Stimulated activated effector memory CD8-positive, alpha-beta T cell treated with anti-CD3 and anti-CD28 coated beads, Interleukin-12 subunit alpha, Interleukin-12 subunit beta, amount 100 ng/mL, for 72 hours (primary cell): ENCODE measurements around the gene ATF7IP.
A peak's percentile ranks its signal among the peaks of the same experiment; 100 is the strongest.

Experiments used
- ATAC-seq: fragments of 150-1000 bp; cut with Tn5 transposase; 2 replicates; pipeline ENCODE4 v1.10.0; 2021
- DNase-seq, 2 donors: peaks; one replicate each; pipeline ENCODE4 v3.0.0; 2021 to 2022; ENCODE audit warnings: low spot score in 2 of 2
- H3K27ac Mint-ChIP-seq: one replicate; pipeline ENCODE4 v1.8.0; 2022; ENCODE audit warnings: mild to moderate bottlenecking, mixed read lengths
- H3K36me3 Mint-ChIP-seq: one replicate; pipeline ENCODE4 v1.8.0; 2022; ENCODE audit warnings: mild to moderate bottlenecking, mixed read lengths
- H3K4me1 Mint-ChIP-seq: one replicate; pipeline ENCODE4 v1.8.0; 2022; ENCODE audit warnings: mixed read lengths
- H3K4me3 Mint-ChIP-seq: one replicate; pipeline ENCODE4 v1.8.0; 2022; ENCODE audit warnings: mild to moderate bottlenecking, mixed read lengths
- H3K9me3 Mint-ChIP-seq: one replicate; pipeline ENCODE4 v1.8.0; 2022; ENCODE audit warnings: mixed read lengths

The ATF7IP gene

GRCh38 chr12:14357486-14357885, 8.0 kb upstream of the ATF7IP start:
- no peak for ATAC-seq
- DNase-seq: no peak

GRCh38 chr12:14362352-14362751, 3.1 kb upstream of the ATF7IP start:
- H3K36me3 Mint-ChIP-seq: peaks cover 24% of the 10 kb centered on the region
- H3K27ac Mint-ChIP-seq: peak overlapping the region; percentile 32
- H3K9me3 Mint-ChIP-seq: no peaks in the 10 kb centered on the region
- H3K4me1 Mint-ChIP-seq: peaks cover 19% of the 10 kb centered on the region
- DNase-seq: no peak
- no peak for ATAC-seq
- H3K4me3 Mint-ChIP-seq: no peak overlapping the region

More at GRCh38 chr12:14357486-14357885, 8.0 kb upstream of the ATF7IP start:
- H3K27ac Mint-ChIP-seq: no peak overlapping the region
- peaks cover 3% of the 10 kb centered on the region for H3K4me1 Mint-ChIP-seq
- H3K9me3 Mint-ChIP-seq: peaks cover 6% of the 10 kb centered on the region
- no peak overlapping the region for H3K4me3 Mint-ChIP-seq
- H3K36me3 Mint-ChIP-seq: no peaks in the 10 kb centered on the region

GRCh38 chr12:14364583-14365271, 755 bp upstream of the ATF7IP start:
- ATAC-seq: no peak

GRCh38 chr12:14366209-14367039, 942 bp downstream of the ATF7IP start:
- DNase-seq (no peak), ATAC-seq (no peak)
- peak overlapping the region; percentile 94 for H3K27ac Mint-ChIP-seq
- peak overlapping the region; percentile 76 for H3K4me3 Mint-ChIP-seq
- H3K4me1 Mint-ChIP-seq: peaks cover 33% of the 10 kb centered on the region
- peaks cover 47% of the 10 kb centered on the region for H3K36me3 Mint-ChIP-seq
- H3K9me3 Mint-ChIP-seq: no peaks in the 10 kb centered on the region

More at GRCh38 chr12:14364583-14365271, 755 bp upstream of the ATF7IP start:
- Mint-ChIP-seq H3K4me1 (peaks cover 25% of the 10 kb centered on the region), H3K4me3 (peak overlapping the region; percentile 76), H3K9me3 (no peaks in the 10 kb centered on the region), H3K36me3 (peaks cover 36% of the 10 kb centered on the region), H3K27ac (peak overlapping the region; percentile 94)
- DNase-seq: no peak

- Mint-ChIP-seq H3K36me3 (peaks cover 50% of the 10 kb centered on the region), H3K27ac (peak overlapping the region; percentile 94), H3K9me3 (no peaks in the 10 kb centered on the region), H3K4me3 (peak overlapping the region; percentile 76), H3K4me1 (peaks cover 41% of the 10 kb centered on the region)
- DNase-seq (no peak), ATAC-seq (peak; percentile 65)
These were observed 1.7 kb downstream of the ATF7IP start for GRCh38 chr12:14367040-14367661.

GRCh38 chr12:14369311-14369710, 3.8 kb downstream of the ATF7IP start:
- DNase-seq (no peak), ATAC-seq (no peak)
- H3K9me3 Mint-ChIP-seq: no peaks in the 10 kb centered on the region
- H3K27ac Mint-ChIP-seq: peak overlapping the region; percentile 83
- peaks cover 52% of the 10 kb centered on the region for H3K36me3 Mint-ChIP-seq
- peak overlapping the region; percentile 55 for H3K4me3 Mint-ChIP-seq
- peaks cover 53% of the 10 kb centered on the region for H3K4me1 Mint-ChIP-seq

- H3K27ac Mint-ChIP-seq: peak overlapping the region; percentile 88
- ATAC-seq (peak; percentile 42), DNase-seq (no peak)
- H3K9me3 Mint-ChIP-seq: no peaks in the 10 kb centered on the region
- peaks cover 43% of the 10 kb centered on the region for H3K4me1 Mint-ChIP-seq
- H3K36me3 Mint-ChIP-seq: peaks cover 25% of the 10 kb centered on the region
- H3K4me3 Mint-ChIP-seq: peak overlapping the region; percentile 56
These were observed 7.7 kb downstream of the ATF7IP start for GRCh38 chr12:14373217-14373616.

- H3K4me1 Mint-ChIP-seq: peaks cover 21% of the 10 kb centered on the region
- DNase-seq (no peak), ATAC-seq (no peak)
- peaks cover 12% of the 10 kb centered on the region for H3K9me3 Mint-ChIP-seq
- H3K27ac Mint-ChIP-seq: no peak overlapping the region
- no peak overlapping the region for H3K4me3 Mint-ChIP-seq
- peaks cover 16% of the 10 kb centered on the region for H3K36me3 Mint-ChIP-seq
These were observed 14.0 kb downstream of the ATF7IP start for GRCh38 chr12:14379508-14379907.

- Mint-ChIP-seq H3K9me3 (peaks cover 3% of the 10 kb centered on the region), H3K4me3 (peak overlapping the region; percentile 70), H3K36me3 (peaks cover 45% of the 10 kb centered on the region), H3K27ac (peak overlapping the region; percentile 93), H3K4me1 (peaks cover 48% of the 10 kb centered on the region)
- DNase-seq (peak; percentile 30 to 78), ATAC-seq (peak; percentile 99)
These were observed 19.5 kb downstream of the ATF7IP start for GRCh38 chr12:14384783-14385638.

GRCh38 chr12:14387219-14387871, 21.9 kb downstream of the ATF7IP start:
- H3K4me3 Mint-ChIP-seq: peak overlapping the region; percentile 70
- no peaks in the 10 kb centered on the region for H3K9me3 Mint-ChIP-seq
- ATAC-seq (no peak), DNase-seq (no peak)
- H3K27ac Mint-ChIP-seq: peak overlapping the region; percentile 83
- H3K4me1 Mint-ChIP-seq: peaks cover 66% of the 10 kb centered on the region
- H3K36me3 Mint-ChIP-seq: peaks cover 59% of the 10 kb centered on the region

GRCh38 chr12:14390449-14390848, 25.0 kb downstream of the ATF7IP start:
- no peak for DNase-seq
- H3K27ac Mint-ChIP-seq: peak overlapping the region; percentile 97
- H3K9me3 Mint-ChIP-seq: no peaks in the 10 kb centered on the region
- peaks cover 69% of the 10 kb centered on the region for H3K36me3 Mint-ChIP-seq
- H3K4me1 Mint-ChIP-seq: peaks cover 57% of the 10 kb centered on the region
- ATAC-seq: no peak
- peak overlapping the region; percentile 70 for H3K4me3 Mint-ChIP-seq

GRCh38 chr12:14390870-14391530, 25.5 kb downstream of the ATF7IP start:
- Mint-ChIP-seq H3K27ac (peak overlapping the region; percentile 97), H3K9me3 (no peaks in the 10 kb centered on the region), H3K36me3 (peaks cover 69% of the 10 kb centered on the region), H3K4me1 (peaks cover 61% of the 10 kb centered on the region), H3K4me3 (peak overlapping the region; percentile 70)
- ATAC-seq (peak; percentile 17), DNase-seq (no peak)

- Mint-ChIP-seq H3K4me3 (peak overlapping the region; percentile 70), H3K27ac (peak overlapping the region; percentile 97)
These were observed 28.3 kb downstream of the ATF7IP start for GRCh38 chr12:14393751-14394150.

More at GRCh38 chr12:14393751-14394150, 28.3 kb downstream of the ATF7IP start:
- H3K4me1 Mint-ChIP-seq: peaks cover 68% of the 10 kb centered on the region
- no peak for ATAC-seq
- DNase-seq: no peak
- peaks cover 68% of the 10 kb centered on the region for H3K36me3 Mint-ChIP-seq
- peaks cover 4% of the 10 kb centered on the region for H3K9me3 Mint-ChIP-seq
